ENCODE results near the gene TEPSIN.

TEPSIN gene

GRCh38 chr17:81270279-81270678 lies 31.4 kb upstream of the TEPSIN start:
- no peak for DNase-seq (ENCODE audit: low read depth in 2 of 2)

- DNase-seq (ENCODE audit: low read depth in 2 of 2): no peak
These were observed 28.7 kb upstream of the TEPSIN start for GRCh38 chr17:81267390-81268067.

- no peak for DNase-seq (ENCODE audit: low read depth in 2 of 2)
These were observed 26.7 kb upstream of the TEPSIN start for GRCh38 chr17:81265576-81265975.

GRCh38 chr17:81264640-81265039 lies 25.8 kb upstream of the TEPSIN start:
- no peak for DNase-seq (ENCODE audit: low read depth in 2 of 2)

GRCh38 chr17:81263371-81264181 lies 24.7 kb upstream of the TEPSIN start:
- DNase-seq (ENCODE audit: low read depth in 2 of 2): no peak

- no peak for DNase-seq (ENCODE audit: low read depth in 2 of 2)
These were observed 22.9 kb upstream of the TEPSIN start for GRCh38 chr17:81261582-81262336.

GRCh38 chr17:81261096-81261495 lies 22.2 kb upstream of the TEPSIN start:
- DNase-seq (ENCODE audit: low read depth in 2 of 2): no peak

GRCh38 chr17:81260641-81261040 lies 21.8 kb upstream of the TEPSIN start:
- DNase-seq (ENCODE audit: low read depth in 2 of 2): no peak

GRCh38 chr17:81260171-81260570 lies 21.3 kb upstream of the TEPSIN start:
- no peak for DNase-seq (ENCODE audit: low read depth in 2 of 2)

- no peak for DNase-seq (ENCODE audit: low read depth in 2 of 2)
These were observed 20.3 kb upstream of the TEPSIN start for GRCh38 chr17:81259058-81259605.

GRCh38 chr17:81258292-81258691 lies 19.4 kb upstream of the TEPSIN start:
- DNase-seq (ENCODE audit: low read depth in 2 of 2): no peak

GRCh38 chr17:81257533-81257932 lies 18.7 kb upstream of the TEPSIN start:
- no peak for DNase-seq (ENCODE audit: low read depth in 2 of 2)

- DNase-seq (ENCODE audit: low read depth in 2 of 2): no peak
These were observed 17.8 kb upstream of the TEPSIN start for GRCh38 chr17:81256616-81257015.

GRCh38 chr17:81254955-81255717 lies 16.3 kb upstream of the TEPSIN start:
- no peak for DNase-seq (ENCODE audit: low read depth in 2 of 2)

- peak; percentile 31 to 45 for DNase-seq (ENCODE audit: low read depth in 2 of 2)
These were observed 14.7 kb upstream of the TEPSIN start for GRCh38 chr17:81253358-81254131.

GRCh38 chr17:81252987-81253329 lies 14.1 kb upstream of the TEPSIN start:
- no peak for DNase-seq (ENCODE audit: low read depth in 2 of 2)

GRCh38 chr17:81252326-81252986 lies 13.6 kb upstream of the TEPSIN start:
- DNase-seq (ENCODE audit: low read depth in 2 of 2): no peak

GRCh38 chr17:81251709-81252301 lies 12.9 kb upstream of the TEPSIN start:
- no peak for DNase-seq (ENCODE audit: low read depth in 2 of 2)

GRCh38 chr17:81251094-81251708 lies 12.3 kb upstream of the TEPSIN start:
- DNase-seq (ENCODE audit: low read depth in 2 of 2): no peak

All from stimulated activated CD4-positive, alpha-beta T cell treated with anti-CD3 and anti-CD28 coated beads, Interleukin-4, amount 100 ng/mL, for 48 hours (primary cell).